ENCODE data around the gene PRSS22. TPM values are rescaled to one million over a fixed set of nuclear protein-coding genes. Genes with fewer than 3 reads are reported as not detected.

The PRSS22 gene
- total RNA-seq, 3 donors from 2014 or later: 1.6 to 29.0 (median 1.9) TPM

DNA sequence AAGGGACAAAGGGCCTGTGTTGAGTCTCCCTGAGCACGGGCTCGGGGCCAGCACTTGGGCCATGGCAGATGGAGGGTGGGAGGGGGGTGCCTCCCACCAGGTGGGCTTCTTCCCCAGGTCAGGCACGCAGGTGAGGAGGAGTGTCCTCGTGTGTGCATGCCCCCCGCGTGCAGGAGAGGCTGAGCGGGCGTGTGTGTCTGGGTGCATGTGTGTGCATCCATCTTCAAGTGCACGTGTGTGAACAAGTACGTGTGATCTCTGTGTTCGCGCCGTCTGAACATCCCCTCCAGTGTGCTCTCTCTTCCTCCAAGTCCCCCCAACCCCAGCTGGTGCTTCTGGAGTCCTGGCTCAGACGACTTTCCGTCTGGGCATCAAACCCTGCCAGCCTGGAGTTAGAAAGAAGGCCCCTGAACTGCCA, 30.6 kb downstream of the PRSS22 start:
- Histone ChIP-seq H3K4me3 (no peak overlapping the region), H3K9me3 (no peaks in the 10 kb centered on the region), H3K36me3 (ENCODE audit: low read depth) (no peaks in the 10 kb centered on the region), H3K4me1 (ENCODE audit: low read depth) (peaks cover 13% of the 10 kb centered on the region)
- ATAC-seq (no peak), DNase-seq (peak in 1 of 3 donors; percentile 26)
- intact Hi-C loops (cut with DNase I, micrococcal nuclease): no loop called here
- TF ChIP-seq, protein P1, sequence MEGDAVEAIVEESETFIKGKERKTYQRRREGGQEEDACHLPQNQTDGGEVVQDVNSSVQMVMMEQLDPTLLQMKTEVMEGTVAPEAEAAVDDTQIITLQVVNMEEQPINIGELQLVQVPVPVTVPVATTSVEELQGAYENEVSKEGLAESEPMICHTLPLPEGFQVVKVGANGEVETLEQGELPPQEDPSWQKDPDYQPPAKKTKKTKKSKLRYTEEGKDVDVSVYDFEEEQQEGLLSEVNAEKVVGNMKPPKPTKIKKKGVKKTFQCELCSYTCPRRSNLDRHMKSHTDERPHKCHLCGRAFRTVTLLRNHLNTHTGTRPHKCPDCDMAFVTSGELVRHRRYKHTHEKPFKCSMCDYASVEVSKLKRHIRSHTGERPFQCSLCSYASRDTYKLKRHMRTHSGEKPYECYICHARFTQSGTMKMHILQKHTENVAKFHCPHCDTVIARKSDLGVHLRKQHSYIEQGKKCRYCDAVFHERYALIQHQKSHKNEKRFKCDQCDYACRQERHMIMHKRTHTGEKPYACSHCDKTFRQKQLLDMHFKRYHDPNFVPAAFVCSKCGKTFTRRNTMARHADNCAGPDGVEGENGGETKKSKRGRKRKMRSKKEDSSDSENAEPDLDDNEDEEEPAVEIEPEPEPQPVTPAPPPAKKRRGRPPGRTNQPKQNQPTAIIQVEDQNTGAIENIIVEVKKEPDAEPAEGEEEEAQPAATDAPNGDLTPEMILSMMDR (IDR thresholded peaks at IDR 0.05): no peak

DNA sequence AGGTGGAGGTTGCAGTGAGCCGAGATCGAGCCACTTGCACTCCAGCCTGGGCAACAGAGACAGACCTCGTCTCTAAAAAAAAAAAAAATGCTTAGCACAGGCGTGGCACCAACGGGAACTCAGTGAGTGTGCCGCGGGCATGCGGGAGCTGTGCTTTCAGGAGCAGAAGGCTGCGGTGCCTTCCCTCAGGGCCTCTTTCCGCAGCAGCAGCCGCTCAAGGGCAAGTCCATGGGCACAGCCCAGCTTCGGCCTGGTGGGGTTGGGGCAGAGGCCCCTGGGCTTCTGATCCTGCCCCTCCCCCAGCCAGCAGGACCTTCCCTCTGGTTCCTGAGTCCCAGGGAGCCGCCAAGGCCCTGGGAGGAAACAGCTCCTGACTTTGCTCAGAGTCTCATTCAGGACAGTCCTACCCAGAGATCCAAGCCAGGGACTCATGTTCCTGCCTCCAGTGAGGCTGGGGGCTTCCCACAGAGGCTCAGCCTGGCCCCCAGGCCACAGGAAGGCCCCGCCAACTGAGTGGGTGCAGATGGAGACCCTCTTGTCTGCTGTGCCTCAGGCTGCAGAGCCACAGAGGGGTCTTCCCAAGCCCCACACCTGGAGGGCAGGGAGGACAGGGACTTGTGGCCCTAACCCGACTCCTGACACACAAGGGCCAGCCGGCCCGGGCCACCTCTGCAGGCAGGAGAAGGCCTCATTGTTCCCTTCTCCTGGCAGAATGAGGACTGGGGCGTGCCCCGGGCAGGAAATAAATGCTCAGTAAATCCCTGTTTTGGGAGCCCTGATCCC, 31.2 kb downstream of the PRSS22 start:
- ATAC-seq (no peak), DNase-seq (peak in 1 of 3 donors; percentile 27)

DNA sequence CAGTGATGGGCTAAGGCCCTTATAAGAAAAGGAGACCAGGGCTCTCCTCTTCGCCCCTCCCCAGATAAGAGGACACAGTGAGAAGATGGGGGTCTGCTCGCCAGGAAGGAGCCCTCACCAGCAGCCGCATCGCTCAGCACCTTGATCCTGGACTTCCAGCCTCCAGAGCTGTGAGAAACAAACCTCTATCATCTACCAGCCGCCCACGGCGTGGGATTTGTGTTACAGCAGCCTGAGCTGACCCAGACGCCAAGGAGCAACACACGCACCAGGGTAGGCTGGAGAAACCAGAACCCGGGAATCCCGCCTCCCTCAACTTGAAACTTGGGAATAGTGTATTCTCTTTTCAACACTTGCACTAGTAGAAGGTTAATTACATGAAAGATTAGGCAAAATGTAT, 32.1 kb downstream of the PRSS22 start:
- no peaks in the 10 kb centered on the region for H3K9me3 ChIP-seq
- H3K4me1 ChIP-seq (ENCODE audit: low read depth): peaks cover 13% of the 10 kb centered on the region
- TF ChIP-seq, protein P1 (IDR thresholded peaks at IDR 0.05): no peak
- H3K36me3 ChIP-seq (ENCODE audit: low read depth): no peaks in the 10 kb centered on the region
- H3K4me3 ChIP-seq: no peak overlapping the region
- DNase-seq: peak in 1 of 3 donors; percentile 18
- ATAC-seq: no peak
- intact Hi-C loops (cut with DNase I, micrococcal nuclease): no loop called here

More for the DNA sequence above, 31.2 kb downstream of the PRSS22 start:
- no peaks in the 10 kb centered on the region for H3K36me3 ChIP-seq (ENCODE audit: low read depth)
- no peaks in the 10 kb centered on the region for H3K9me3 ChIP-seq
- no peak overlapping the region for H3K4me3 ChIP-seq
- TF ChIP-seq, protein P1 (IDR thresholded peaks at IDR 0.05): no peak
- peaks cover 13% of the 10 kb centered on the region for H3K4me1 ChIP-seq (ENCODE audit: low read depth)
- intact Hi-C loops (cut with DNase I, micrococcal nuclease): no loop called here

DNA sequence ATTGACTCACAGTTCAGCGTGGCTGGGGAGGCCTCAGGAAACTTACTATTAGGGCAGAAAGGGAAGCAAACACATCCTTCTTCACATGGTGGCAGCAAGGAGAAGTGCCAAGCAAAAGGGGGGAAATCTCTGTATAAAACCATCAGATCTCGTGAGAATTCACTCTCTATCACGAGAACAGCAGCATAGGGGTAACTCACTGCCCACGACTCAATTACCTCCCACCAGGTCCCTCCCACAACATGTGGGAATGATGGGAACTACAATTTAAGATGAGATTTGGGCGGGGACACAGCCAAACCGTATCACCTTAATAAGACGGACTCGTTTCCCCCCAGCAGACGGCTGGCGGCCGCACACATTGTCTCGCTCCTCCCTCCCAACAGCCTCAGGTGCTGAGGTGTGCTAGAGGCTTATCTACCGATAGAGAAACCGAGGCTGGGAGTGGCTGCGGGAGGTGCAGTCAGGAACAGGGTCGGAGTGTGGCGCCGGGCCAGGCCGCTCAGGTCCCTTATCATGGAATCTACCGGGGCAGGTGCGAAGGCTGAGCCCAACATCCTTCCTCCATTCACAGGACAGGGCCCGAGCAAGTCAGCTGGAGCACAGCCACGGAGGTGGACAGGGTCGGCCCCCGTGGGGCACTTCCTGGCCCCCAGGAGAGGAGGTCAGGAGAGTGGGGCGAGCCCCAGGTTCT, 32.8 kb downstream of the PRSS22 start:
- intact Hi-C loops (cut with DNase I, micrococcal nuclease): no loop called here
- no peak for ATAC-seq
- H3K36me3 ChIP-seq (ENCODE audit: low read depth): no peaks in the 10 kb centered on the region
- TF ChIP-seq, protein P1 (IDR thresholded peaks at IDR 0.05): no peak
- H3K9me3 ChIP-seq: no peaks in the 10 kb centered on the region
- no peak overlapping the region for H3K4me3 ChIP-seq
- peaks cover 11% of the 10 kb centered on the region for H3K4me1 ChIP-seq (ENCODE audit: low read depth)
- peak in 1 of 3 donors; percentile 17 for DNase-seq

DNA sequence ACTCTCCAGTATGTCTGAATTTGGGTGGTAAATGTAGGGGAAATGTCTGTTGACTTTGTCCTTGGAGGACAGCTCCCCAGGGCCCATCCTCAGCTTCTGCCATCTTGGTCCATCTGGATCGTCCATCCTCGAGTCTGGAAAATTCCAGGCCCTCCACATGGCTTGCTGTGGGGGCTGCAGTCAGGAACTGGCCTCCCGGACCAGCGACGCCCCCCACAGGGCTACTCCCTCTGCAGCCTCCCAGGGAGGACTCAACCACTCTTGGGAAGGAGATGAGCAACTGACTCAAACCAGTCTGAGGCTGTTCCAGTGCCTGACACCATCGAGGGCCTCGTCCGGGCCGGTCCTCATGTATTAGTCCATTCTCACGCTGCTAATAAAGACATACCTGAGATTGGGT, 33.3 kb downstream of the PRSS22 start:
- Histone ChIP-seq H3K4me3 (no peak overlapping the region), H3K4me1 (ENCODE audit: low read depth) (peaks cover 5% of the 10 kb centered on the region), H3K9me3 (no peaks in the 10 kb centered on the region), H3K36me3 (ENCODE audit: low read depth) (no peaks in the 10 kb centered on the region)
- intact Hi-C loops (cut with DNase I, micrococcal nuclease): no loop called here
- TF ChIP-seq, protein P1 (IDR thresholded peaks at IDR 0.05): no peak
- ATAC-seq: no peak
- peak in 1 of 3 donors; percentile 8 for DNase-seq

All from mucosa of descending colon (tissue), 3 donors.